Panc1 (cell line): ENCODE data around the gene USP19. TPM values are rescaled to one million over a fixed set of nuclear protein-coding genes. Genes with fewer than 3 reads are reported as not detected.

ENCODE experiments used
- ATAC-seq: fragments of 200-7000 bp; cut with Tn5 transposase; 2 replicates; pipeline ENCODE4 v1.9.1; 2020; ENCODE audit warnings: mild to moderate bottlenecking, moderate library complexity
- BruUV-seq: library from RNA; stranded (reverse); fragments of 400-500 nt; replicated peaks from 2 replicates; lab custom pipeline; 2021; lab: Mats Ljungman, UMichigan
- CTCF ChIA-PET: fragments of 300-600 bp; sonication (Branson Sonifier 250); formaldehyde crosslinking; loops from one replicate; lab custom pipeline; 2022; ENCODE audit warnings: antibody characterized with exemption; lab: Charles Lee
- POLR2A ChIA-PET: fragments of 300-600 bp; sonication (Branson Sonifier 250); formaldehyde crosslinking; loops from one replicate; lab custom pipeline; 2022; ENCODE audit warnings: antibody characterized with exemption; lab: Charles Lee
- DNase-seq: peaks from one replicate; pipeline ENCODE4 v3.0.0-alpha.2; 2010; ENCODE audit warnings: low read depth, low spot score
- H3K27ac ChIP-seq: 2 replicates; pipeline ENCODE4 v1.5.1; 2011; ENCODE audit warnings: mild to moderate bottlenecking, low read length, inconsistent platforms
- H3K27me3 ChIP-seq: fragments of 200-500 bp; sonication (Bioruptor generic); 2 replicates; pipeline ENCODE4 v1.6.0; 2014; ENCODE audit warnings: low read length, inconsistent platforms; ENCODE audit not compliant: control insufficient read depth, insufficient read depth
- H3K36me3 ChIP-seq: fragments of 200-500 bp; sonication (Bioruptor generic); 2 replicates; pipeline ENCODE4 v1.5.1; 2014; ENCODE audit warnings: inconsistent platforms, mild to moderate bottlenecking, low read length, moderate library complexity; ENCODE audit not compliant: control insufficient read depth, insufficient read depth
- H3K4me1 ChIP-seq: 2 replicates; pipeline ENCODE4 v1.5.1; 2011; ENCODE audit warnings: inconsistent platforms, mild to moderate bottlenecking, low read length, moderate library complexity; ENCODE audit not compliant: control insufficient read depth, insufficient read depth
- H3K4me3 ChIP-seq, 2 experiments: 2 replicates each; pipeline ENCODE4 v1.5.1; 2011 to 2012; ENCODE audit warnings: low read depth in 2 of 2, low read length in 2 of 2, mild to moderate bottlenecking in 2 of 2, inconsistent platforms in 1 of 2, moderate library complexity in 1 of 2
- H3K9me3 ChIP-seq: fragments of 200-500 bp; sonication (Bioruptor generic); 2 replicates; pipeline ENCODE4 v1.5.1; 2014; ENCODE audit warnings: low read depth, mild to moderate bottlenecking, inconsistent platforms, low read length, moderate library complexity; ENCODE audit not compliant: control insufficient read depth, insufficient read depth
- CTCF ChIP-seq: fragments of 450-650 bp; IDR thresholded peaks from 2 replicates; pipeline ENCODE4 v1.5.1; 2017; ENCODE audit warnings: mild to moderate bottlenecking
- POLR2AphosphoS5 ChIP-seq: IDR thresholded peaks from 2 replicates; pipeline ENCODE4 v1.6.1; 2012; ENCODE audit warnings: mild to moderate bottlenecking, low read depth, low read length, moderate library complexity
- REST ChIP-seq, 2 experiments: IDR thresholded peaks; 2 replicates each; pipeline ENCODE4 v1.6.1; 2011 to 2012; ENCODE audit warnings: low read depth in 2 of 2, control low read depth in 1 of 2, low read length in 1 of 2, mild to moderate bottlenecking in 1 of 2, moderate library complexity in 1 of 2; ENCODE audit not compliant: insufficient read depth in 1 of 2
- SIN3A ChIP-seq: IDR thresholded peaks from 2 replicates; pipeline ENCODE4 v1.6.1; 2012; ENCODE audit warnings: low read depth, mild to moderate bottlenecking, low read length, moderate library complexity, borderline replicate concordance; ENCODE audit not compliant: insufficient read depth
- TCF7L2 ChIP-seq: IDR thresholded peaks from 2 replicates; pipeline ENCODE4 v1.6.1; 2011; ENCODE audit warnings: mild to moderate bottlenecking, low read depth, low read length, inconsistent platforms
- in situ Hi-C: cut with HindIII; loops from 2 replicates; pipeline ENCODE4 v1.10.0; 2016; ENCODE audit warnings: low sequenced_read_pairs, low pct_unique_long_range_greater_than_20kb
- intact Hi-C: fragments of 100-400 bp; cut with micrococcal nuclease; formaldehyde crosslinking; loops from one replicate; pipeline ENCODE4 v1.10.0; 2022; ENCODE audit not compliant: unreplicated experiment
- total RNA-seq: library from RNA; stranded (reverse); gene quantifications from one replicate; pipeline ENCODE4 v1.2.1, GENCODE V29; 2021; ENCODE audit not compliant: unreplicated experiment

USP19 gene
- total RNA-seq, 1 experiment from 2014 or later: 60.6 TPM

DNA sequence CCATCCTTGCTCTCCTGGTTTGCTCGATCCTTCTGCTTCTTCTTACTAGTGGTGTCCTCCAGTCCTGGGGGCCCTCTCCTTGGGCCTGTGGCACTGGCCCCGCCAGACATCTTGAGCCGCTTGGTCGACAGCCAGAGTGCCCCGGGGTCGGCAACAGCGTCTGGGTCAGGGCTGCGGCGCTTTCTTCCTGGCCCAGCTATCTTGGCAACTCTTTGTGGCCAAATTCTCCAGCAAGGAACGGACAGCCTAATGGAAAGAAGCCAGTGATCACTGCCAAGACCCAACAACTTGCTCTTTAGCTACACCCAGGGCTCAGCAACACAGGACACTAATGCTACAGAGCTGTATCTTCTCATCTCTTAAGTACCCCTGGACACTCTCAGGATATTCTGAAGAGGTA is 1.6 kb downstream of the USP19 start:
- intact Hi-C loops (no loop called here), in situ Hi-C loops (no loop called here)
- DNase-seq (no peak), ATAC-seq (no peak)
- BruUV-seq: no TSS peak
- CTCF ChIA-PET: no interaction called here
- H3K4me3 ChIP-seq: no peak overlapping the region
- POLR2A ChIA-PET: interaction anchor here (0.6 kb wide), 1 partner anchor 84 kb away, joined by 8 read pairs; no protein-coding TSS in a partner anchor
- no peak for TF ChIP-seq SIN3A
- TF ChIP-seq CTCF: no peak
- no peak overlapping the region for H3K27ac ChIP-seq
- no peaks in the 10 kb centered on the region; the same call in 1 of the 2 replicates for H3K36me3 ChIP-seq
- no peaks in the 10 kb centered on the region for H3K27me3 ChIP-seq
- H3K4me1 ChIP-seq: peaks cover 8% of the 10 kb centered on the region
- H3K9me3 ChIP-seq: no peaks in the 10 kb centered on the region

DNA sequence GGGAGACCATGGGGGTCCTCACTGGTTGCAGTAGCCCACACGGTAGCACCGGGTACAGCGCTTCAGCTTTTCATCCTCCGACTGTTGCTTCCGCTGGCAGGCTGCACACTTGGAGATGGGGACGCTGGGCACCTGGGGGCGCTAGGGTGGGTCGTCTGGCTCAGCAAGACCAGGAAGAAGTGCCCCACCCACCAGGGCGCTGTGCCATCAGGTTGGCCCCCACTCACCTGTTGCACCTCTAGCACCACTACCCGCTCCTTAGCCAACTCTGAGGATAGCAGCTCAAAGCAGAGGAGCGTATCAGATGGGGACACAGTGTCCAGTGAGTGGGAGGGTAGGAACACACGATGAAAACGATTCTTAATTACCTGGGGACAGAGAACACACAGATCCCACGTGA is 8.4 kb downstream of the USP19 start:
- no peak for DNase-seq
- no TSS peak for BruUV-seq
- Histone ChIP-seq H3K4me3 (no peak overlapping the region), H3K27me3 (no peaks in the 10 kb centered on the region), H3K4me1 (no peaks in the 10 kb centered on the region), H3K27ac (no peak overlapping the region), H3K36me3 (peaks cover 3% of the 10 kb centered on the region; the same call in 1 of the 2 replicates), H3K9me3 (no peaks in the 10 kb centered on the region)
- TF ChIP-seq TCF7L2: no peak
- TF ChIP-seq CTCF: no peak
- TF ChIP-seq POLR2AphosphoS5: no peak
- no peak for TF ChIP-seq REST (IDR thresholded peaks at IDR 0.05; ENCODE audit: insufficient read depth in 1 of 2, low read depth in 2 of 2, low read length in 1 of 2)
- no peak for TF ChIP-seq SIN3A
- POLR2A ChIA-PET: no interaction called here
- intact Hi-C loops: no loop called here
- CTCF ChIA-PET: no interaction called here
- in situ Hi-C loops: no loop called here
- no peak for ATAC-seq
